ENCODE results near the gene C3orf22.

GRCh38 chr3:126539558-126540250 is 19.0 kb downstream of the C3orf22 start:
- no peak for TF ChIP-seq REST (IDR thresholded peaks at IDR 0.05; ENCODE audit: borderline replicate concordance)
- no peak for TF ChIP-seq CTCF (IDR thresholded peaks at IDR 0.05; ENCODE audit: poor library complexity, severe bottlenecking)
- no peak for TF ChIP-seq POLR2AphosphoS5 (IDR thresholded peaks at IDR 0.05)
- no peak for TF ChIP-seq MXI1 (conservative IDR thresholded peaks at IDR 0.05; ENCODE audit: poor library complexity, severe bottlenecking)
- no peak for TF ChIP-seq EP300 (conservative IDR thresholded peaks at IDR 0.05; ENCODE audit: poor library complexity, severe bottlenecking)
- no peak for TF ChIP-seq RAD21 (conservative IDR thresholded peaks at IDR 0.05)
- no peak for TF ChIP-seq TAF1 (IDR thresholded peaks at IDR 0.05; ENCODE audit: low read depth)

All from neural cell (in vitro differentiated cells).